Activated CD4-positive, alpha-beta T cell treated with anti-CD3 and anti-CD28 coated beads for 48 hours (primary cell): ENCODE data around the gene TRIM63.

Source experiments
- DNase-seq: peaks from one replicate; pipeline ENCODE4 v3.0.0-alpha.2; 2020

The TRIM63 gene

GRCh38 chr1:26084091-26084561, 16.7 kb upstream of the TRIM63 start:
- no peak for DNase-seq

GRCh38 chr1:26083208-26083607, 15.8 kb upstream of the TRIM63 start:
- DNase-seq, result no peak

- no peak for DNase-seq
Observed at GRCh38 chr1:26082020-26082350, 14.6 kb upstream of the TRIM63 start.

- no peak for DNase-seq
Observed at GRCh38 chr1:26081267-26082019, 14.0 kb upstream of the TRIM63 start.

- no peak for DNase-seq
Observed at GRCh38 chr1:26079960-26080814, 12.8 kb upstream of the TRIM63 start.

- no peak for DNase-seq
Observed at GRCh38 chr1:26079178-26079563, 11.7 kb upstream of the TRIM63 start.

- DNase-seq, result no peak
Observed at GRCh38 chr1:26078286-26079177, 11.1 kb upstream of the TRIM63 start.

- DNase-seq, result no peak
Observed at GRCh38 chr1:26077524-26077923, 10.1 kb upstream of the TRIM63 start.

GRCh38 chr1:26075421-26076144, 8.2 kb upstream of the TRIM63 start:
- DNase-seq, result no peak

GRCh38 chr1:26072305-26072704, 4.9 kb upstream of the TRIM63 start:
- no peak for DNase-seq

- DNase-seq, result no peak
Observed at GRCh38 chr1:26070963-26071342, 3.5 kb upstream of the TRIM63 start.

- DNase-seq, result no peak
Observed at GRCh38 chr1:26070296-26070962, 3.0 kb upstream of the TRIM63 start.

GRCh38 chr1:26069941-26070295, 2.5 kb upstream of the TRIM63 start:
- DNase-seq, result no peak

- DNase-seq, result no peak
Observed at GRCh38 chr1:26066857-26067256, 573 bp downstream of the TRIM63 start.

GRCh38 chr1:26066160-26066559, 1.3 kb downstream of the TRIM63 start:
- no peak for DNase-seq

GRCh38 chr1:26064553-26064952, 2.9 kb downstream of the TRIM63 start:
- no peak for DNase-seq

- DNase-seq, result no peak
Observed at GRCh38 chr1:26060832-26061574, 6.4 kb downstream of the TRIM63 start.

GRCh38 chr1:26059906-26060305, 7.5 kb downstream of the TRIM63 start:
- no peak for DNase-seq

GRCh38 chr1:26058052-26058595, 9.3 kb downstream of the TRIM63 start:
- DNase-seq, result no peak

- DNase-seq, result no peak
Observed at GRCh38 chr1:26057189-26057588, 10.2 kb downstream of the TRIM63 start.

- DNase-seq, result no peak
Observed at GRCh38 chr1:26055041-26055440, 12.4 kb downstream of the TRIM63 start.
